Caco-2 (cell line): ENCODE measurements around the gene SIK3. TPM values are rescaled to one million over a fixed set of nuclear protein-coding genes. Genes with fewer than 3 reads are reported as not detected.

Source experiments
- BruUV-seq: library from RNA; stranded (reverse); fragments of 400-500 nt; replicated peaks from 2 replicates; lab custom pipeline; 2021; lab: Mats Ljungman, UMichigan
- CTCF ChIA-PET: fragments of 300-600 bp; sonication (Branson Sonifier 250); formaldehyde crosslinking; loops from one replicate; lab custom pipeline; 2022; ENCODE audit warnings: antibody characterized with exemption; lab: Charles Lee
- POLR2A ChIA-PET: fragments of 300-600 bp; sonication (Branson Sonifier 250); formaldehyde crosslinking; loops from one replicate; lab custom pipeline; 2022; ENCODE audit warnings: antibody characterized with exemption; lab: Charles Lee
- DNase-seq, 2 experiments: peaks; one replicate each; pipeline versions ENCODE4 v3.0.0 to v3.0.0-alpha.2; 2020 to 2022
- H3K27me3 ChIP-seq: replicated peaks from 2 replicates; pipeline ENCODE4 v1.6.0; 2011; ENCODE audit warnings: low read length; ENCODE audit not compliant: control insufficient read depth, insufficient read depth
- H3K36me3 ChIP-seq: 2 replicates; pipeline ENCODE4 v1.5.1; 2011; ENCODE audit warnings: low read length; ENCODE audit not compliant: control insufficient read depth, insufficient read depth
- H3K4me1 ChIP-seq: fragments of 250-450 bp; sonication (Bioruptor Pico); 2 replicates; pipeline ENCODE4 v1.5.1; 2020; ENCODE audit warnings: mild to moderate bottlenecking
- H3K4me3 ChIP-seq: 2 replicates; pipeline ENCODE4 v1.5.1; 2011; ENCODE audit warnings: low read depth, mild to moderate bottlenecking, control low read depth, low read length
- H3K9me3 ChIP-seq: fragments of 250-450 bp; sonication (Bioruptor Pico); 2 replicates; pipeline ENCODE4 v1.5.1; 2020; ENCODE audit warnings: mild to moderate bottlenecking, moderate library complexity
- H3K27ac Mint-ChIP-seq: one replicate; pipeline ENCODE4 v1.8.0; 2022; ENCODE audit warnings: mixed read lengths; ENCODE audit not compliant: unreplicated experiment
- H3K27me3 Mint-ChIP-seq: one replicate; pipeline ENCODE4 v1.8.0; 2022; ENCODE audit warnings: mixed read lengths; ENCODE audit not compliant: insufficient read depth, unreplicated experiment
- H3K36me3 Mint-ChIP-seq: one replicate; pipeline ENCODE4 v1.8.0; 2022; ENCODE audit warnings: mild to moderate bottlenecking, mixed read lengths; ENCODE audit not compliant: insufficient read depth, unreplicated experiment
- H3K4me1 Mint-ChIP-seq: one replicate; pipeline ENCODE4 v1.8.0; 2022; ENCODE audit warnings: low read depth, mixed read lengths; ENCODE audit not compliant: unreplicated experiment
- H3K4me3 Mint-ChIP-seq: one replicate; pipeline ENCODE4 v1.8.0; 2022; ENCODE audit warnings: mild to moderate bottlenecking, moderate library complexity, mixed read lengths; ENCODE audit not compliant: unreplicated experiment
- H3K9me3 Mint-ChIP-seq: one replicate; pipeline ENCODE4 v1.8.0; 2022; ENCODE audit warnings: mixed read lengths; ENCODE audit not compliant: unreplicated experiment
- CTCF ChIP-seq, 2 experiments: fragments of 200-600 bp in 1 of 2; IDR thresholded peaks; 1 replicate in 1 of 2; 2 replicates in 1 of 2; pipeline versions ENCODE4 v1.5.1 to v1.8.0; 2011 to 2022; ENCODE audit warnings: antibody characterized with exemption in 1 of 2, control low read depth in 1 of 2, inconsistent platforms in 1 of 2, low read depth in 1 of 2, low read length in 1 of 2, mild to moderate bottlenecking in 1 of 2, moderate library complexity in 1 of 2; ENCODE audit not compliant: insufficient read depth in 1 of 2, severe bottlenecking in 1 of 2, unreplicated experiment in 1 of 2
- intact Hi-C: fragments of 100-400 bp; cut with micrococcal nuclease; formaldehyde crosslinking; loops from one replicate; pipeline ENCODE4 v1.10.0; 2022; ENCODE audit not compliant: unreplicated experiment
- total RNA-seq: library from RNA; stranded (reverse); gene quantifications from 2 replicates; pipeline ENCODE4 v1.2.3, GENCODE V29; 2022

The SIK3 gene
- total RNA-seq, 1 experiment from 2014 or later = 65.7 TPM

DNA sequence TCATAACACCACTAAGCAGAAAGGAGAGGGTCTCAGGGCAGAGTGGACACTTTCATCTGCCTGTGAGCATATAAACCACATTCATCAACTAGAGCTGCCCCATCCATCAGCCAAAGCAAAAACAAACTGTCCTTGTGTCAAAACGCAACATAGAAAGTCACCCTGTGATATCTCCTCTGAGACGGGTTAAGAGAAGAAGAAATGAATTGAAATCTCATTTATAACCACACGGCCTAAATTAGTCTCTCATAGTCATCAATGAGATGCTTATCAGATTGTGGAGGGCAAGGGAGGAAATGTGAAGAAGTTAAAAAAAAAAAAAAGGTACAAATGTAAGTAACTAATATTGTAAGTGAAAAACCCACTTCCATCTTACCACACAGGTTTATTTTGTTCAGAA is 75.7 kb downstream of the SIK3 start:
- H3K9me3 ChIP-seq = no peaks in the 10 kb centered on the region
- no peak overlapping the region for H3K4me3 ChIP-seq
- ChIA-PET POLR2A (no interaction called here), CTCF (no interaction called here)
- no TSS peak for BruUV-seq
- Mint-ChIP-seq H3K27ac (peak overlapping the region; percentile 15), H3K4me3 (no peak overlapping the region), H3K27me3 (no peaks in the 10 kb centered on the region), H3K9me3 (no peaks in the 10 kb centered on the region), H3K4me1 (peaks cover 54% of the 10 kb centered on the region), H3K36me3 (peaks cover 7% of the 10 kb centered on the region)
- no peak for DNase-seq
- H3K27me3 ChIP-seq = no peaks in the 10 kb centered on the region
- no peaks in the 10 kb centered on the region for H3K36me3 ChIP-seq
- TF ChIP-seq CTCF (IDR thresholded peaks at IDR 0.05; ENCODE audit: insufficient read depth in 1 of 2, low read depth in 1 of 2, low read length in 1 of 2, severe bottlenecking in 1 of 2, unreplicated experiment in 1 of 2) = no peak
- intact Hi-C loops = no loop called here
- H3K4me1 ChIP-seq = peaks cover 71% of the 10 kb centered on the region

GRCh38 chr11:117020869-117021564 is 77.2 kb downstream of the SIK3 start:
- Histone ChIP-seq H3K36me3 (no peaks in the 10 kb centered on the region), H3K4me1 (peaks cover 63% of the 10 kb centered on the region), H3K9me3 (no peaks in the 10 kb centered on the region), H3K27me3 (no peaks in the 10 kb centered on the region), H3K4me3 (peak overlapping the region; percentile 2; the same call in 1 of the 2 replicates)
- BruUV-seq = no TSS peak
- Mint-ChIP-seq H3K4me1 (peaks cover 57% of the 10 kb centered on the region), H3K36me3 (peaks cover 7% of the 10 kb centered on the region), H3K9me3 (no peaks in the 10 kb centered on the region), H3K27me3 (no peaks in the 10 kb centered on the region), H3K4me3 (peak overlapping the region; percentile 70), H3K27ac (peak overlapping the region; percentile 92)
- ChIA-PET POLR2A (no interaction called here), CTCF (interaction anchor here (1.3 kb wide), 1 partner anchor 18 kb away, joined by 6 read pairs; no protein-coding TSS in a partner anchor)
- DNase-seq = peak; percentile 58 to 62
- no peak for TF ChIP-seq CTCF (IDR thresholded peaks at IDR 0.05; ENCODE audit: insufficient read depth in 1 of 2, low read depth in 1 of 2, low read length in 1 of 2, severe bottlenecking in 1 of 2, unreplicated experiment in 1 of 2)
- intact Hi-C loops = loop anchor here (1.0 kb wide), 2 partner anchors 56 to 76 kb away; no protein-coding TSS in a partner anchor

- Mint-ChIP-seq H3K27ac (peak overlapping the region; percentile 92), H3K27me3 (no peaks in the 10 kb centered on the region), H3K4me3 (peak overlapping the region; percentile 70), H3K9me3 (no peaks in the 10 kb centered on the region), H3K36me3 (peaks cover 7% of the 10 kb centered on the region), H3K4me1 (peaks cover 57% of the 10 kb centered on the region)
- H3K4me1 ChIP-seq = peaks cover 58% of the 10 kb centered on the region
- H3K36me3 ChIP-seq = no peaks in the 10 kb centered on the region
- no peaks in the 10 kb centered on the region for H3K9me3 ChIP-seq
- ChIA-PET POLR2A (interaction anchor here (0.6 kb wide), 1 partner anchor 75 kb away, joined by 3 read pairs; no protein-coding TSS in a partner anchor), CTCF (interaction anchor here (0.9 to 1.3 kb wide), 3 partner anchors 17 to 79 kb away, joined by 3 to 6 read pairs (median 3); no protein-coding TSS in a partner anchor)
- intact Hi-C loops = no loop called here
- no peaks in the 10 kb centered on the region for H3K27me3 ChIP-seq
- no peak for DNase-seq
- TF ChIP-seq CTCF (IDR thresholded peaks at IDR 0.05; ENCODE audit: insufficient read depth in 1 of 2, low read depth in 1 of 2, low read length in 1 of 2, severe bottlenecking in 1 of 2, unreplicated experiment in 1 of 2) = no peak
- H3K4me3 ChIP-seq = no peak overlapping the region
- BruUV-seq = no TSS peak
These were observed 77.9 kb downstream of the SIK3 start for GRCh38 chr11:117020287-117020686.
